Suprapubic skin (tissue), 4 donors: ENCODE measurements around the gene SRP54.

Experiments
- EP300 ChIP-seq: sonication (generic); formaldehyde crosslinking; IDR thresholded peaks from one replicate; pipeline ENCODE4 v1.6.1; 2017; ENCODE audit warnings: antibody characterized with exemption
- POLR2A ChIP-seq, 2 donors: fragments of 450-650 bp; IDR thresholded peaks; one replicate each; pipeline ENCODE4 v1.6.1; 2017; ENCODE audit warnings: antibody characterized with exemption in 2 of 2, mild to moderate bottlenecking in 2 of 2, moderate library complexity in 2 of 2
- POLR2AphosphoS5 ChIP-seq, 3 donors: sonication (generic); formaldehyde crosslinking; IDR thresholded peaks; one replicate each; pipeline ENCODE4 v1.6.1; 2017; ENCODE audit warnings: antibody characterized with exemption in 3 of 3
- TF ChIP-seq, protein P1 (sequence below), 2 donors: fragments of 200-600 bp in 1 of 2; fragments of 450-650 bp in 1 of 2; sonication (generic) in 1 of 2; IDR thresholded peaks; one replicate each; pipeline ENCODE4 v1.5.1; 2016 to 2019; ENCODE audit warnings: antibody characterized with exemption in 2 of 2, mild to moderate bottlenecking in 1 of 2, moderate library complexity in 1 of 2

DNA sequence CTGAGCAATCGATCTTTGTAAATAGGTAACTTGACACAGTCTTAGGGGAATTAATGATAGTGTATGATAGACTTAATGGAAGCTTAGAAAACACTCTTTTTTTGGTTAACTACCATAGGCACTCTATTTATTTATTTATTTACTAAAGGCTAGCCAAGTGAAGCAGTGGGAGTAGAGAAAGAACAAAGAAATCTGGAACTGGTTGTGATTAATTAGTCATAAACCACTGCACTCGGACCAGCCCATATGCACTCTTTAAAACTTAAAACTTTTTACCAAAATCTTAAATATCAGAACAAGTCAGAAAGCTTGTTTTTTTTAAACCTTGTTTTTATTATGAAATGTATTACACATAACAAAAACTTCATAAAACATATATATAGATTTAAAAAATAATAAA is 49.5 kb upstream of the SRP54 start:
- TF ChIP-seq, protein P1, sequence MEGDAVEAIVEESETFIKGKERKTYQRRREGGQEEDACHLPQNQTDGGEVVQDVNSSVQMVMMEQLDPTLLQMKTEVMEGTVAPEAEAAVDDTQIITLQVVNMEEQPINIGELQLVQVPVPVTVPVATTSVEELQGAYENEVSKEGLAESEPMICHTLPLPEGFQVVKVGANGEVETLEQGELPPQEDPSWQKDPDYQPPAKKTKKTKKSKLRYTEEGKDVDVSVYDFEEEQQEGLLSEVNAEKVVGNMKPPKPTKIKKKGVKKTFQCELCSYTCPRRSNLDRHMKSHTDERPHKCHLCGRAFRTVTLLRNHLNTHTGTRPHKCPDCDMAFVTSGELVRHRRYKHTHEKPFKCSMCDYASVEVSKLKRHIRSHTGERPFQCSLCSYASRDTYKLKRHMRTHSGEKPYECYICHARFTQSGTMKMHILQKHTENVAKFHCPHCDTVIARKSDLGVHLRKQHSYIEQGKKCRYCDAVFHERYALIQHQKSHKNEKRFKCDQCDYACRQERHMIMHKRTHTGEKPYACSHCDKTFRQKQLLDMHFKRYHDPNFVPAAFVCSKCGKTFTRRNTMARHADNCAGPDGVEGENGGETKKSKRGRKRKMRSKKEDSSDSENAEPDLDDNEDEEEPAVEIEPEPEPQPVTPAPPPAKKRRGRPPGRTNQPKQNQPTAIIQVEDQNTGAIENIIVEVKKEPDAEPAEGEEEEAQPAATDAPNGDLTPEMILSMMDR (IDR thresholded peaks at IDR 0.05), result no peak
- TF ChIP-seq POLR2AphosphoS5 (IDR thresholded peaks at IDR 0.05), result no peak
- TF ChIP-seq POLR2A (IDR thresholded peaks at IDR 0.05), result no peak
- TF ChIP-seq EP300, result no peak
